HG03469 (cell line): ENCODE measurements around the gene UGT1A3.
"Not testable (repeated sequence)": the region's sequence is repeated elsewhere in the genome, so short reads cannot be mapped to it uniquely, and the experiment has no call there.

Source experiments
- ATAC-seq: cut with Tn5 transposase; IDR thresholded peaks from one replicate; pipeline ENCODE4 v1.9.1; 2021; ENCODE audit warnings: mild to moderate bottlenecking, moderate library complexity, moderate number of reproducible peaks; ENCODE audit not compliant: unreplicated experiment

The UGT1A3 gene

GRCh38 chr2:233707940-233708644 lies 20.8 kb upstream of the UGT1A3 start:
- no peak for ATAC-seq

GRCh38 chr2:233708942-233709341 lies 19.9 kb upstream of the UGT1A3 start:
- no peak for ATAC-seq

- no peak for ATAC-seq
These were observed 17.4 kb upstream of the UGT1A3 start for GRCh38 chr2:233711312-233712008.

DNA sequence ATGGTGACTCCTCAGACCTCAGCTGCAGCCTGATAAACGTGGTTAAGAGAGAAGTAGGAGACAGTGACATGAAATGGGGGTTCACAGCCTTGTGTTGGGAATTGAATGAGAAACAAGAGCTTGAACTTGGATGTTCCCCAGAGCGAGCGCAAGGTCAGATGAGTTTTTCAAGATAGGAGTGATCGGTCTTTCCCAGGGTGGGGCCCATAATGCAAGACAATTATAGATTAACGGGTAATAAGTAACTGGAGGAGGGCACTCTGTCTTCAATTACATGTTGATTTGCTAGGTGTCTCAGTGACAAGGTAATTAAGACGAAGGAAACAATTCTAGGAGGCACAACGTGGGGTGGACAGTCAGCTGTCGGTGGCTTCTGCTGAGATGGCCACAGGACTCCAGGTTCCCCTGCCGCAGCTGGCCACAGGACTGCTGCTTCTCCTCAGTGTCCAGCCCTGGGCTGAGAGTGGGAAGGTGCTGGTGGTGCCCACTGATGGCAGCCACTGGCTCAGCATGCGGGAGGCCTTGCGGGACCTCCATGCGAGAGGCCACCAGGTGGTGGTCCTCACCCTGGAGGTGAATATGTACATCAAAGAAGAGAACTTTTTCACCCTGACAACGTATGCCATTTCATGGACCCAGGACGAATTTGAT lies 16.1 kb upstream of the UGT1A3 start, which contains the start of gene UGT1A5:
UGT1A5 (plus strand) TSS at position 297 of the 651 bp plus-strand sequence; CDS start at position 382, 85 bp downstream.
- no peak for ATAC-seq

- ATAC-seq = no peak
These were observed 15.6 kb upstream of the UGT1A3 start for GRCh38 chr2:233713262-233713615.

DNA sequence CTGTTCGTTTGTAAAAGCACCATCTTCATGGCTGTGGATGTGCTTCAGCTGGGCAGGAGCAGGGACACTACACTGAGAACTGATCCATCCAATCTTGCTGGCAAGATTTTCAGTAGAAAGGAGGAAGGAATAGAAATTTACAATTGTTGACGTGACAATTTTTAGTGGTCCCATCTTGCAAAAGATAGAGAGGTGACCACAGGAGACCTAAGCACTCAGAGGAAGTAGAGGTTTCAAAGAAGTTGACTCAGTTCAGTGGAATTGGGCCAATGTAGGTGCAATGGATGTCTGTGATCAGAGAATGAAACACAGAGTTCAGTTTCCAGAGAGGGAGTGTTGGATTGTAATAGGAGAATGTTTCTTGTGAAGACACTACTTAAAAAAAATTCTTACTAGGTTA lies 14.7 kb upstream of the UGT1A3 start:
- no peak for ATAC-seq

- ATAC-seq = no peak
These were observed 10.3 kb upstream of the UGT1A3 start, which contains the start of gene UGT1A4 for GRCh38 chr2:233718552-233718951. Gene UGT1A4 (plus strand): TSS chr2:233718736. CDS start chr2:233718821, 85 bp downstream.

GRCh38 chr2:233736868-233737653 lies 8.2 kb downstream of the UGT1A3 start:
- ATAC-seq = not testable (repeated sequence)

- ATAC-seq = no peak
These were observed 12.0 kb downstream of the UGT1A3 start for GRCh38 chr2:233740870-233741269.

DNA sequence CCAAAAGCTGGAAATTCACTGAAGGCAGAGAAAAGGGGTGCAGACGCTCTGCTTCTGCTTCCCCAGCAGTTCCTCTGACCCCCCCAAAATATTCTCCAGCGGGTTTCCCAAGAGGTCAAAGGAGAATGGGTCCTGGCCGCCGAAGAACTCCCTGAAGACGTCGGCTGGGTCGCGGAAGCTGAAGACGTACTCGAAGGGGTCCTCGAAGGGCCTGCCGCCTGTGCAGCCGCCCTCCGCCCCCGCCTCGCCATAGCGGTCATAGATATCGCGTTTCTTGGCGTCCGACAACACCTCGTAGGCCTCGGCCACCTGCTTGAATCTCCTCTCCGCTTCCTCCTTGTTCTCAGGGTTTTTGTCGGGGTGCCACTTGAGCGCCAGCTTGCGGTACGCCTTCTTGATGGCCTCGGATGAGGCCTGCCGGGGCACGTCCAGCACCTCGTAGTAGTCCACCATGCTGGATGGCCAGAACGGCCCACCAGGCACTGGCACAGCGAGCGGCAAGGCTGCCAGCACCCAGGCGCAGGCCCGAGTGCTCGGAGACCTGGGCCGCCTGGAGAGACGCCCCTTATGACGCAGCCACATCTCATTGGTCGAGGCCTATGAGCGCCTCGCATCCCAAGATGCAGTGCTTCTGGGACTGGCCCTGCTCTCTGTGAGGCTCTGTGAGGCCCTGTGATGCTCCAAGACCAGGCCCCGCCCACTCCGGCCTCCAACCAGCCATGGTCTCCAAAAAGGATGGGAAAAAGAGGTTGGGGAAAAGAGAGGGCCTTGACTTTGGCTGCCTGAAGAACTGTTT lies 14.8 kb downstream of the UGT1A3 start:
- no peak for ATAC-seq

- no peak for ATAC-seq
These were observed 16.4 kb downstream of the UGT1A3 start for GRCh38 chr2:233745073-233745755.

DNA sequence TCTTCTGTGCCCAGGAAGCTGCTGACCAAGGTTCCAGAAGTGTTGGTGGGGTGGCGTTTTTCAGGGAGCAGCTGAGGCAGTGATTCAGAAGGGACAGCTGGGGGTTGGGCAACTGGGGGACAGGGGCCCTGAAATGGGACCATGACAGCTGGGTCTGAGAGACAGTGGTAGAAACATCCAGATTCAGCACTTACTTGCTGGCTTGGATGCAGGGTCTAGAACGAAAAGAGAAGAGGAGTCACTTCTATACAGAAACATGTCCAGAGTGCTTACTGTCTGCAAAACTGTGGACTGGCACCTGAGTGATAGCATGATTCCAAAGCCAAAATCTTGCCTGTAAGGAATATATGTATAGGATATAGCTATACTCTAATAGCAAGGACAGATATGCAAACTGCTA lies 17.0 kb downstream of the UGT1A3 start:
- ATAC-seq = not testable (repeated sequence)

GRCh38 chr2:233746475-233747282 lies 17.8 kb downstream of the UGT1A3 start:
- ATAC-seq = no peak

GRCh38 chr2:233747283-233747544 lies 18.4 kb downstream of the UGT1A3 start:
- no peak for ATAC-seq

DNA sequence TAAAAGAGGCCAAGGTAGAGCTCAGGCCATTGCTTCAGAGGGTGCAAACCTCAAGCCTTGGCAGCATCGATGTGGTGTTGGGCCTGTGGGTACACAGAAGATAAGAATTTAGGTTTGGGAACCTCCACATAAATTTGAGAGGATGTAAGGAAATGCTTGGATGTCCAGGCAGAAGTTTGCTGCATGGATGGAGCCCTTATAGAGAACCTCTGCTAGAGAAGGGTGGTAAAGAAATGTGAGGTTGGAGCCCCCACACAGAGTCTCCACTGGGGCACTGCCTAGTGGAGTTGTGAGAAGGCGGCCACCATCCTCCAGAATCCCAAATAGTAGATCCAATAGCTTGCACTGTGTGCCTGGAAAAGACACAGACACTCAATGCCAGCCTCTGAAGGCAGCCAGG lies 21.8 kb downstream of the UGT1A3 start:
- ATAC-seq = not testable (repeated sequence)

DNA sequence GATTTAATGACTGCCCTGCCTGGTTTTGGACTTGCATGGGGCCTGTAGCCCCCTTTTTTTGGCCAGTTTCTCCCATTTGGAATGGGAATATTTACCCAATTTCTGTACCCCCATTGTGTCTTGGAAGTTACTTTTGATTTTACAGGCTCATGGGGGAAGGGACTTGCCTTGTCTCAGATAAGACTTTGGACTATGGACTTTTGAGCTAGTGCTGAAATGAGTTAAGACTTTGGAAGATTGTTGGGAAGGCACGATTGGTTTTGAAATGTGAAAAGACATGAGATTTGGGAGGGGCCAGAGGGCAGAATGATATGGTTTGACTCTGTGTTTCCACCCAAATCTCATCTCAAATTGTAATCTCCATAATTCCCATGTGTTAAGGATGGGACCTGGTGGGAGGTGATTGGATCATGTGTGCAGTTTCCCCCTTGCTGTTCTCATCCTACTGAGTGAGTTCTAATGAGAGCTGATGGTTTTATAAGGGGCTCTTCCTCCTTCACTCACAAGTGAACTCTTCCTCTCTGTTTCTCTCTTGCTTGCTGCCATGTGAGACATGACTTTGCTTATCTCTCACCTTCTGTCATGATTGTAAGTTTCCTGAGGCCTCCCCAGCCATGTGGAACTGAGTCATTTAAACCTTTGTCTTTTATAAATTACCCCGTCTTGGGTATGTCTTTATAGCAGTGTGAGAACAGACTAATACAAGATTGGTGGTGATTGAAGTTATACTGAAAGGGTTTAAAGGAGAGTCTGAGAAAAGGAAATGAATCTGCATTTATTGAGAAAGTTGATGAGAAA lies 22.6 kb downstream of the UGT1A3 start:
- ATAC-seq = not testable (repeated sequence)

DNA sequence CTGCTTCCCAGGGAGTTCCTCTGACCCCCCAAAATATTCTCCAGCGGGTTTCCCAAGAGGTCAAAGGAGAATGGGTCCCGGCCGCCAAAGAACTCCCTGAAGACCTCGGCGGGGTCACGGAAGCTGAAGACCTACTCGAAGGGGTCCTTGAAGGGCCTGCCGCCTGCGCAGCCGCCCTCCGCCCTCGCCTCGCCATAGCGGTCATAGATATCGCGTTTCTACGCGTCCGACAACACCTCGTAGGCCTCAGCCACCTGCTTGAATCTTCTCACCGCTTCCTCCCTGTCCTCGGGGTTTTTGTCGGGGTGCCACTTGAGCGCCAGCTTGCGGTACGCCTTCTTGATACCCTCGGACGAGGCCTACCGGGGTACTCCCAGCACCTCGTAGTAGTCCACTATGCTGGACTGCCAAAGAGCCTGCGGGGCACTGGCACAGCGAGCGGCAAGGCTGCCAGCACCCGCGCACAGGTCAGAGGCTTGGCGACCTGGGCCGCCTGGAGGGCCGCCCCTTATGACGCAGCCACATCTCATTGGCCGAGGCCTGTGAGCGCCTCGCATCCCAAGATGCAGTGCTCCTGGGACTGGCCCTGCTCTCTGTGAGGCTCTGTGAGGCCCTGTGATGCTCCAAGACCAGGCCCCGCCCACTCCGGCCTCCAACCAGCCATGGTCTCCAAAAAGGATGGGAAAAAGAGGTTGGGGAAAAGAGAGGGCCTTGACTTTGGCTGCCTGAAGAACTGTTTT lies 26.2 kb downstream of the UGT1A3 start:
- ATAC-seq = no peak
